Activated B cell treated with CpG ODN at 0.5 μM for 24 hours (primary cell): ENCODE data around the gene ZBTB49. TPM values are rescaled to one million over a fixed set of nuclear protein-coding genes. Genes with fewer than 3 reads are reported as not detected.

ENCODE experiments used
- ATAC-seq: fragments of 200-7000 bp; cut with Tn5 transposase; one replicate; pipeline ENCODE4 v1.10.0; 2021; ENCODE audit warnings: low read depth, mild to moderate bottlenecking, moderate library complexity
- CTCF ChIA-PET: fragments of 350-600 bp; sonication (Branson Sonifier 250); formaldehyde crosslinking; loops from one replicate; lab custom pipeline; 2021; ENCODE audit warnings: antibody characterized with exemption; lab: Charles Lee
- POLR2A ChIA-PET: fragments of 350-600 bp; sonication (Branson Sonifier 250); formaldehyde crosslinking; loops from one replicate; lab custom pipeline; 2021; ENCODE audit warnings: antibody characterized with exemption; lab: Charles Lee
- DNase-seq: peaks from one replicate; pipeline ENCODE4 v3.0.0; 2022
- H3K27ac Mint-ChIP-seq: one replicate; pipeline ENCODE4 v1.8.0; 2020; ENCODE audit warnings: mixed read lengths
- H3K27me3 Mint-ChIP-seq: one replicate; pipeline ENCODE4 v1.8.0; 2021; ENCODE audit warnings: mixed read lengths
- H3K36me3 Mint-ChIP-seq: one replicate; pipeline ENCODE4 v1.8.0; 2021; ENCODE audit warnings: low read depth, mixed read lengths
- H3K4me1 Mint-ChIP-seq: one replicate; pipeline ENCODE4 v1.8.0; 2021; ENCODE audit warnings: mixed read lengths
- H3K4me3 Mint-ChIP-seq: one replicate; pipeline ENCODE4 v1.8.0; 2020; ENCODE audit warnings: mild to moderate bottlenecking, mixed read lengths
- H3K9me3 Mint-ChIP-seq: one replicate; pipeline ENCODE4 v1.8.0; 2020; ENCODE audit warnings: mixed read lengths
- intact Hi-C: fragments of 100-400 bp; cut with micrococcal nuclease; formaldehyde crosslinking; loops from one replicate; pipeline ENCODE4 v1.15.1; 2024
- total RNA-seq: library from RNA; stranded (reverse); gene quantifications from 2 replicates; pipeline ENCODE4 v1.2.3, GENCODE V29; 2022
- TF ChIP-seq, protein P1 (sequence below): fragments of 200-600 bp; IDR thresholded peaks from one replicate; pipeline ENCODE4 v1.8.0; 2022; ENCODE audit warnings: antibody characterized with exemption, mild to moderate bottlenecking

The ZBTB49 gene
- total RNA-seq, 1 donor from 2014 or later = 11.6 TPM

- TF ChIP-seq, protein P1, sequence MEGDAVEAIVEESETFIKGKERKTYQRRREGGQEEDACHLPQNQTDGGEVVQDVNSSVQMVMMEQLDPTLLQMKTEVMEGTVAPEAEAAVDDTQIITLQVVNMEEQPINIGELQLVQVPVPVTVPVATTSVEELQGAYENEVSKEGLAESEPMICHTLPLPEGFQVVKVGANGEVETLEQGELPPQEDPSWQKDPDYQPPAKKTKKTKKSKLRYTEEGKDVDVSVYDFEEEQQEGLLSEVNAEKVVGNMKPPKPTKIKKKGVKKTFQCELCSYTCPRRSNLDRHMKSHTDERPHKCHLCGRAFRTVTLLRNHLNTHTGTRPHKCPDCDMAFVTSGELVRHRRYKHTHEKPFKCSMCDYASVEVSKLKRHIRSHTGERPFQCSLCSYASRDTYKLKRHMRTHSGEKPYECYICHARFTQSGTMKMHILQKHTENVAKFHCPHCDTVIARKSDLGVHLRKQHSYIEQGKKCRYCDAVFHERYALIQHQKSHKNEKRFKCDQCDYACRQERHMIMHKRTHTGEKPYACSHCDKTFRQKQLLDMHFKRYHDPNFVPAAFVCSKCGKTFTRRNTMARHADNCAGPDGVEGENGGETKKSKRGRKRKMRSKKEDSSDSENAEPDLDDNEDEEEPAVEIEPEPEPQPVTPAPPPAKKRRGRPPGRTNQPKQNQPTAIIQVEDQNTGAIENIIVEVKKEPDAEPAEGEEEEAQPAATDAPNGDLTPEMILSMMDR = no peak
- CTCF ChIA-PET = no interaction called here
- intact Hi-C loops = no loop called here
- POLR2A ChIA-PET = no interaction called here
- H3K9me3 Mint-ChIP-seq = no peaks in the 10 kb centered on the region
- H3K4me3 Mint-ChIP-seq = no peak overlapping the region
- DNase-seq (no peak), ATAC-seq (no peak)
- H3K27me3 Mint-ChIP-seq = no peaks in the 10 kb centered on the region
- H3K27ac Mint-ChIP-seq = no peak overlapping the region
- H3K36me3 Mint-ChIP-seq = peaks cover 55% of the 10 kb centered on the region
- no peaks in the 10 kb centered on the region for H3K4me1 Mint-ChIP-seq
Measured at GRCh38 chr4:4302001-4302400, 11.9 kb downstream of the ZBTB49 start.

- ChIA-PET POLR2A (no interaction called here), CTCF (no interaction called here)
- DNase-seq = no peak
- ATAC-seq = no peak
- H3K4me3 Mint-ChIP-seq = no peak overlapping the region
- H3K9me3 Mint-ChIP-seq = no peaks in the 10 kb centered on the region
- TF ChIP-seq, protein P1 = no peak
- peaks cover 57% of the 10 kb centered on the region for H3K36me3 Mint-ChIP-seq
- no peak overlapping the region for H3K27ac Mint-ChIP-seq
- H3K27me3 Mint-ChIP-seq = no peaks in the 10 kb centered on the region
- H3K4me1 Mint-ChIP-seq = no peaks in the 10 kb centered on the region
- intact Hi-C loops = no loop called here
Measured at GRCh38 chr4:4302416-4302815, 12.4 kb downstream of the ZBTB49 start.

DNA sequence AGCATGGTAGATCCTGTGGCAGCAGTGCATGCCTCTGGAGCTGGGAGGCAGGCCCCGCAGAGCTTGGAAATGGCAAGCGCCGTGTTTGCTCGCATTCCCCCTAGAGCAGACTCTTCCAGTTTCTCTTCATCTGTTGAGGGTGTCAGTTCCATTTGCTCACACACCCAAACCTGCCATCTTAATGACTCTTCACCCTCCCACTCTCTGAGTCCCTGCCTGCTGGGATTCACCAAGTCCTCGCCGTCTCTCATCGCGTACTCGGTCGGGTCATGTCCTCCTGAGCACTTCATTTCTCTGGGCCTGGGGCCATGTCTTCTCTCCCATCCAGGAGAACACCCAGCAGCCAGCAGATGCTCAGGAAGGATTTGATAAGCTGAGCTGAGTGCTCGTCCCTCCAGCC is 16.9 kb downstream of the ZBTB49 start:
- Mint-ChIP-seq H3K36me3 (peaks cover 55% of the 10 kb centered on the region), H3K9me3 (no peaks in the 10 kb centered on the region), H3K27ac (no peak overlapping the region), H3K27me3 (no peaks in the 10 kb centered on the region), H3K4me3 (no peak overlapping the region), H3K4me1 (no peaks in the 10 kb centered on the region)
- CTCF ChIA-PET = no interaction called here
- DNase-seq (no peak), ATAC-seq (no peak)
- TF ChIP-seq, protein P1 = no peak
- POLR2A ChIA-PET = no interaction called here
- intact Hi-C loops = no loop called here

- H3K4me3 Mint-ChIP-seq = no peak overlapping the region
- ATAC-seq = no peak
Measured at GRCh38 chr4:4308800-4309441, 18.9 kb downstream of the ZBTB49 start.

GRCh38 chr4:4311193-4311592 is 21.1 kb downstream of the ZBTB49 start:
- no peak for DNase-seq
- ChIA-PET CTCF (no interaction called here), POLR2A (no interaction called here)
- H3K36me3 Mint-ChIP-seq = peaks cover 64% of the 10 kb centered on the region
- H3K27me3 Mint-ChIP-seq = no peaks in the 10 kb centered on the region
- TF ChIP-seq, protein P1 = no peak
- no peak overlapping the region for H3K4me3 Mint-ChIP-seq
- no peaks in the 10 kb centered on the region for H3K9me3 Mint-ChIP-seq
- intact Hi-C loops = no loop called here
- ATAC-seq = no peak
- H3K4me1 Mint-ChIP-seq = no peaks in the 10 kb centered on the region
- H3K27ac Mint-ChIP-seq = no peak overlapping the region

More at GRCh38 chr4:4308800-4309441, 18.9 kb downstream of the ZBTB49 start:
- ChIA-PET CTCF (no interaction called here), POLR2A (no interaction called here)
- Mint-ChIP-seq H3K27me3 (no peaks in the 10 kb centered on the region), H3K9me3 (no peaks in the 10 kb centered on the region), H3K36me3 (peaks cover 52% of the 10 kb centered on the region), H3K4me1 (no peaks in the 10 kb centered on the region), H3K27ac (no peak overlapping the region)
- no peak for DNase-seq
- intact Hi-C loops = no loop called here
- TF ChIP-seq, protein P1 = no peak
